Lower leg skin (tissue), 3 donors: ENCODE measurements around the gene BABAM2.

Experiments used
- CTCF ChIP-seq, 3 donors: fragments of 450-650 bp; IDR thresholded peaks; one replicate each; pipeline ENCODE4 v1.5.1; 2016; ENCODE audit warnings: antibody characterized with exemption in 3 of 3, mild to moderate bottlenecking in 3 of 3, moderate library complexity in 2 of 3
- POLR2A ChIP-seq, 2 donors: fragments of 450-650 bp; IDR thresholded peaks; one replicate each; pipeline ENCODE4 v1.6.1; 2016 to 2017; ENCODE audit warnings: antibody characterized with exemption in 2 of 2, mild to moderate bottlenecking in 1 of 2, moderate library complexity in 1 of 2

GRCh38 chr2:28252311-28252710 lies 361.8 kb downstream of the BABAM2 start:
- TF ChIP-seq CTCF (IDR thresholded peaks at IDR 0.05) (no peak), POLR2A (IDR thresholded peaks at IDR 0.05) (no peak)
